ENCODE data around the gene PCBP3. TPM values are rescaled to one million over a fixed set of nuclear protein-coding genes. Genes with fewer than 3 reads are reported as not detected.
"Not testable (repeated sequence)": the region's sequence is repeated elsewhere in the genome, so short reads cannot be mapped to it uniquely, and the experiment has no call there.

Gene PCBP3
- total RNA-seq, 2 experiments from 2014 or later: 12.2 to 13.2 TPM

- ATAC-seq (no peak), DNase-seq (no peak)
- no peaks in the 10 kb centered on the region for H3K27me3 Mint-ChIP-seq
- ChIA-PET POLR2A (interaction anchor here (0.6 kb wide), 1 partner anchor 9 kb away, joined by 8 read pairs; no protein-coding TSS in a partner anchor), CTCF (interaction anchor here (0.5 kb wide), 1 partner anchor 84 kb away, joined by 3 read pairs; no protein-coding TSS in a partner anchor)
- H3K4me1 Mint-ChIP-seq: peaks cover 34% of the 10 kb centered on the region
- intact Hi-C loops (cut with DNase I, micrococcal nuclease): no loop called here
- peaks cover 11% of the 10 kb centered on the region for H3K9me3 Mint-ChIP-seq (ENCODE audit: low read depth)
- no peak overlapping the region for H3K27ac Mint-ChIP-seq
- no peak overlapping the region for H3K4me3 Mint-ChIP-seq
- peaks cover 10% of the 10 kb centered on the region for H3K36me3 Mint-ChIP-seq (ENCODE audit: low read depth)
These were observed 56.9 kb downstream of the PCBP3 start for GRCh38 chr21:45700461-45700860.

- H3K4me3 Mint-ChIP-seq: no peak overlapping the region
- ChIA-PET CTCF (no interaction called here), POLR2A (no interaction called here)
- no peak for ATAC-seq
- no peaks in the 10 kb centered on the region for H3K27me3 Mint-ChIP-seq
- H3K27ac Mint-ChIP-seq: no peak overlapping the region
- intact Hi-C loops (cut with DNase I, micrococcal nuclease): no loop called here
- no peak for DNase-seq
- H3K36me3 Mint-ChIP-seq (ENCODE audit: low read depth): peaks cover 5% of the 10 kb centered on the region
- H3K9me3 Mint-ChIP-seq (ENCODE audit: low read depth): peaks cover 4% of the 10 kb centered on the region
- peaks cover 25% of the 10 kb centered on the region for H3K4me1 Mint-ChIP-seq
These were observed 61.0 kb downstream of the PCBP3 start for GRCh38 chr21:45704311-45705108.

GRCh38 chr21:45706299-45706698 lies 62.8 kb downstream of the PCBP3 start:
- no peaks in the 10 kb centered on the region for H3K36me3 Mint-ChIP-seq (ENCODE audit: low read depth)
- ChIA-PET CTCF (no interaction called here), POLR2A (no interaction called here)
- H3K4me3 Mint-ChIP-seq: no peak overlapping the region
- H3K27me3 Mint-ChIP-seq: no peaks in the 10 kb centered on the region
- peaks cover 18% of the 10 kb centered on the region for H3K4me1 Mint-ChIP-seq
- DNase-seq: no peak
- peaks cover 2% of the 10 kb centered on the region for H3K9me3 Mint-ChIP-seq (ENCODE audit: low read depth)
- no peak overlapping the region for H3K27ac Mint-ChIP-seq
- intact Hi-C loops (cut with DNase I, micrococcal nuclease): no loop called here
- no peak for ATAC-seq

- H3K36me3 Mint-ChIP-seq (ENCODE audit: low read depth): peaks cover 3% of the 10 kb centered on the region
- ChIA-PET CTCF (interaction anchor here (0.7 to 1.3 kb wide), 3 partner anchors 17 to 42 kb away, joined by 3 read pairs; no protein-coding TSS in a partner anchor), POLR2A (interaction anchor here (0.6 kb wide), 1 partner anchor 8 kb away, joined by 8 read pairs; no protein-coding TSS in a partner anchor)
- peak overlapping the region; percentile 86 for H3K27ac Mint-ChIP-seq
- H3K4me3 Mint-ChIP-seq: no peak overlapping the region
- peaks cover 11% of the 10 kb centered on the region for H3K4me1 Mint-ChIP-seq
- peaks cover 7% of the 10 kb centered on the region for H3K9me3 Mint-ChIP-seq (ENCODE audit: low read depth)
- DNase-seq (no peak), ATAC-seq (peak; percentile 73)
- no peaks in the 10 kb centered on the region for H3K27me3 Mint-ChIP-seq
- intact Hi-C loops (cut with DNase I, micrococcal nuclease): no loop called here
These were observed 65.6 kb downstream of the PCBP3 start for GRCh38 chr21:45709173-45709572.

GRCh38 chr21:45709696-45710268 lies 66.3 kb downstream of the PCBP3 start:
- Mint-ChIP-seq H3K9me3 (ENCODE audit: low read depth) (peaks cover 7% of the 10 kb centered on the region), H3K4me1 (peaks cover 11% of the 10 kb centered on the region), H3K27ac (peak overlapping the region; percentile 2), H3K27me3 (no peaks in the 10 kb centered on the region), H3K36me3 (ENCODE audit: low read depth) (peaks cover 4% of the 10 kb centered on the region), H3K4me3 (no peak overlapping the region)
- ChIA-PET CTCF (interaction anchor here (1.3 kb wide), 1 partner anchor 18 kb away, joined by 3 read pairs; no protein-coding TSS in a partner anchor), POLR2A (no interaction called here)
- DNase-seq (no peak), ATAC-seq (peak; percentile 55)
- intact Hi-C loops (cut with DNase I, micrococcal nuclease): no loop called here

- H3K36me3 Mint-ChIP-seq (ENCODE audit: low read depth); DNase-seq; H3K27me3 Mint-ChIP-seq; POLR2A ChIA-PET; H3K4me3 Mint-ChIP-seq; H3K9me3 Mint-ChIP-seq (ENCODE audit: low read depth); ATAC-seq; CTCF ChIA-PET; intact Hi-C loops (cut with DNase I, micrococcal nuclease); H3K27ac Mint-ChIP-seq: not testable (repeated sequence)
- peaks cover 11% of the 10 kb centered on the region for H3K4me1 Mint-ChIP-seq
These were observed 66.8 kb downstream of the PCBP3 start for GRCh38 chr21:45710306-45710705.

GRCh38 chr21:45713613-45714012 lies 70.1 kb downstream of the PCBP3 start:
- CTCF ChIA-PET: interaction anchor here (0.9 kb wide), 1 partner anchor 17 kb away, joined by 3 read pairs; no protein-coding TSS in a partner anchor
- H3K27ac Mint-ChIP-seq: no peak overlapping the region
- H3K36me3 Mint-ChIP-seq (ENCODE audit: low read depth): peaks cover 4% of the 10 kb centered on the region
- ATAC-seq (no peak), DNase-seq (no peak)
- no peaks in the 10 kb centered on the region for H3K27me3 Mint-ChIP-seq
- H3K4me3 Mint-ChIP-seq: no peak overlapping the region
- H3K9me3 Mint-ChIP-seq (ENCODE audit: low read depth): peaks cover 10% of the 10 kb centered on the region
- H3K4me1 Mint-ChIP-seq: peaks cover 22% of the 10 kb centered on the region
- intact Hi-C loops (cut with DNase I, micrococcal nuclease): no loop called here
- POLR2A ChIA-PET: no interaction called here

GRCh38 chr21:45715441-45715840 lies 71.9 kb downstream of the PCBP3 start:
- DNase-seq: no peak
- POLR2A ChIA-PET: no interaction called here
- Mint-ChIP-seq H3K27me3 (no peaks in the 10 kb centered on the region), H3K4me1 (peaks cover 18% of the 10 kb centered on the region), H3K4me3 (no peak overlapping the region), H3K9me3 (ENCODE audit: low read depth) (peaks cover 10% of the 10 kb centered on the region), H3K27ac (no peak overlapping the region), H3K36me3 (ENCODE audit: low read depth) (peaks cover 4% of the 10 kb centered on the region)
- intact Hi-C loops (cut with DNase I, micrococcal nuclease): no loop called here
- no peak for ATAC-seq
- CTCF ChIA-PET: interaction anchor here (1.0 kb wide), 1 partner anchor 26 kb away, joined by 4 read pairs; no protein-coding TSS in a partner anchor

- Mint-ChIP-seq H3K9me3 (ENCODE audit: low read depth) (peaks cover 3% of the 10 kb centered on the region), H3K27ac (peak overlapping the region; percentile 30), H3K36me3 (ENCODE audit: low read depth) (peaks cover 4% of the 10 kb centered on the region), H3K4me3 (no peak overlapping the region), H3K27me3 (no peaks in the 10 kb centered on the region), H3K4me1 (peaks cover 23% of the 10 kb centered on the region)
- ChIA-PET POLR2A (no interaction called here), CTCF (interaction anchor here (0.7 kb wide), 1 partner anchor 19 kb away, joined by 3 read pairs; no protein-coding TSS in a partner anchor)
- ATAC-seq (no peak), DNase-seq (no peak)
- intact Hi-C loops (cut with DNase I, micrococcal nuclease): no loop called here
These were observed 74.9 kb downstream of the PCBP3 start for GRCh38 chr21:45718413-45718812.

GRCh38 chr21:45719177-45719802 lies 75.8 kb downstream of the PCBP3 start:
- POLR2A ChIA-PET: no interaction called here
- Mint-ChIP-seq H3K27ac (peak overlapping the region; percentile 27), H3K4me1 (peaks cover 30% of the 10 kb centered on the region), H3K9me3 (ENCODE audit: low read depth) (peaks cover 3% of the 10 kb centered on the region), H3K36me3 (ENCODE audit: low read depth) (no peaks in the 10 kb centered on the region), H3K4me3 (no peak overlapping the region), H3K27me3 (no peaks in the 10 kb centered on the region)
- CTCF ChIA-PET: interaction anchor here (0.7 kb wide), 1 partner anchor 20 kb away, joined by 3 read pairs; no protein-coding TSS in a partner anchor
- DNase-seq: no peak
- intact Hi-C loops (cut with DNase I, micrococcal nuclease): no loop called here
- ATAC-seq: no peak

- H3K27me3 Mint-ChIP-seq; H3K9me3 Mint-ChIP-seq (ENCODE audit: low read depth); H3K27ac Mint-ChIP-seq; POLR2A ChIA-PET; DNase-seq; ATAC-seq; H3K4me3 Mint-ChIP-seq; H3K36me3 Mint-ChIP-seq (ENCODE audit: low read depth); intact Hi-C loops (cut with DNase I, micrococcal nuclease): not testable (repeated sequence)
- H3K4me1 Mint-ChIP-seq: peaks cover 33% of the 10 kb centered on the region
- CTCF ChIA-PET: interaction anchor here (0.9 kb wide), 1 partner anchor 87 kb away, joined by 3 read pairs; no protein-coding TSS in a partner anchor
These were observed 76.7 kb downstream of the PCBP3 start for GRCh38 chr21:45720204-45720603.
